ENCODE measurements around the gene PKM.

The PKM gene

DNA sequence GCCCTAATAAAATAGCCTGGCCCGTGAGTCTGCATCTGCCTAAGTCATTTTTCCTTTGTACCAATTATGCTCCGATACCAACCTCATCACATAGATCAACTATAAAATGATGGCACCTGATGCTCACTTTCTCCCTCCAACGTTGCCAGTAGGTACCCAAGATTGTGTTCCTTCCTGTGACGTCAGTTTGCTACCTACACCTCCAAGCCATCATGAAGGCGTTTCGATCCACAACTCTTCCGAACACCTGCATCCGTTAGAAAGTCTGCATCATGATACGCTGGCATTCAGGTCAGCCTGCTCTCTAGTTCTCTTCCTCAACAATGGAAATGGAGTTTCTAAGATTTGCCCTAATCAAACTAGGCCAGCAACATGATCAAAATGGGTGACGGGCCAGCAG, 7.7 kb downstream of the PKM start:
- H3K27ac ChIP-seq (replicated peaks; ENCODE audit: low read length): no peak overlapping the region
- H2AK5ac ChIP-seq (ENCODE audit: low read depth, low read length): no peak overlapping the region
- no peaks in the 10 kb centered on the region for H3K9me3 ChIP-seq (replicated peaks in 1 of 2; ENCODE audit: control insufficient read depth in 2 of 2, insufficient read depth in 1 of 2, low read depth in 1 of 2, low read length in 2 of 2)
- H3K4ac ChIP-seq (ENCODE audit: low read length): no peak overlapping the region
- no peak overlapping the region for H3K18ac ChIP-seq (ENCODE audit: low read length)
- H2AFZ ChIP-seq (ENCODE audit: low read length): no peak overlapping the region
- no peak overlapping the region for H2BK5ac ChIP-seq (ENCODE audit: low read length)
- no peak overlapping the region for H4K8ac ChIP-seq (ENCODE audit: low read depth, low read length)
- peaks cover 16 to 93% of the 10 kb centered on the region in 2 donors for H3K36me3 ChIP-seq (replicated peaks in 1 of 2; ENCODE audit: control insufficient read depth in 2 of 2, insufficient read depth in 2 of 2, low read length in 2 of 2)
- no CpG with 5 or more reads among the region's 10 CpGs for WGBS, 2 donors (ENCODE audit: extremely low coverage in 2 of 2, insufficient read length in 2 of 2, insufficient replicate concordance in 1 of 2)
- peaks cover 4% of the 10 kb centered on the region for H3K79me1 ChIP-seq (ENCODE audit: low read depth, low read length)
- H3K14ac ChIP-seq (ENCODE audit: low read length): no peak overlapping the region
- DNase-seq (ENCODE audit: low spot score): no peak
- no peak overlapping the region for H3K23ac ChIP-seq (ENCODE audit: low read depth, low read length, poor library complexity)
- H2BK15ac ChIP-seq (ENCODE audit: low read length): no peak overlapping the region
- H2BK120ac ChIP-seq (ENCODE audit: low read depth, low read length): no peak overlapping the region
- no peak overlapping the region for H3K4me3 ChIP-seq (ENCODE audit: low read length in 2 of 2)
- no peaks in the 10 kb centered on the region for H3K27me3 ChIP-seq (ENCODE audit: control insufficient read depth in 3 of 3, insufficient read depth in 3 of 3, low read depth in 1 of 3, low read length in 3 of 3)
- H3K4me1 ChIP-seq (ENCODE audit: control insufficient read depth in 2 of 2, insufficient read depth in 1 of 2, low read depth in 1 of 2, low read length in 2 of 2): peaks cover 9 to 13% of the 10 kb centered on the region in 2 donors
- H3K9ac ChIP-seq (ENCODE audit: low read depth, low read length, poor library complexity): no peak overlapping the region
- no peak overlapping the region for H3K4me2 ChIP-seq (ENCODE audit: insufficient read depth, low read length, poor library complexity, severe bottlenecking)
- no peak overlapping the region for H4K91ac ChIP-seq (ENCODE audit: low read depth, low read length, poor library complexity)
- H2BK12ac ChIP-seq (ENCODE audit: low read length): no peak overlapping the region

DNA sequence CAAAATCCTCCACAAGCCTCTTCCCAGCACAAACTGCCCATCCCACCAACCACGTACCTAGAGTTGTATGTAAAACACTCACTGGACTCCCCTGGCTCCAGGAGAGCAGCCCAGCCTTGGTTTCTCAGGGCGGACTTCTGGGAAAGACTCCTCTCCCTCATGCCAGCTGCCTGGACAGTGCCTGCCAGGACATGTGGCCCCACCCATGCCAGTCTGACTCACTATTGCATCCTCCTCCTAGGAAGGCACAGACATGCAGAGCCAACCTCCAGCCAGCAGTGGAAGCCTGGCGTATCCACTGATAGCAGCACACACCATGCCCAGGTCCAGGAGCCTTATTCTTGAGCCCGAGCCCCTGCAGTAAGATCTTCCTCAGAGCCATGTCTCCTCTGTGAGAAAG, 8.6 kb downstream of the PKM start:
- Histone ChIP-seq H2AK5ac (ENCODE audit: low read depth, low read length) (no peak overlapping the region), H3K79me1 (ENCODE audit: low read depth, low read length) (peaks cover 4% of the 10 kb centered on the region), H4K8ac (ENCODE audit: low read depth, low read length) (no peak overlapping the region), H4K91ac (ENCODE audit: low read depth, low read length, poor library complexity) (no peak overlapping the region), H2BK120ac (ENCODE audit: low read depth, low read length) (no peak overlapping the region), H3K27ac (replicated peaks; ENCODE audit: low read length) (no peak overlapping the region), H3K27me3 (ENCODE audit: control insufficient read depth in 3 of 3, insufficient read depth in 3 of 3, low read depth in 1 of 3, low read length in 3 of 3) (no peaks in the 10 kb centered on the region), H2BK12ac (ENCODE audit: low read length) (no peak overlapping the region), H2AFZ (ENCODE audit: low read length) (no peak overlapping the region), H3K9me3 (replicated peaks in 1 of 2; ENCODE audit: control insufficient read depth in 2 of 2, insufficient read depth in 1 of 2, low read depth in 1 of 2, low read length in 2 of 2) (no peaks in the 10 kb centered on the region), H3K9ac (ENCODE audit: low read depth, low read length, poor library complexity) (no peak overlapping the region), H2BK15ac (ENCODE audit: low read length) (no peak overlapping the region), H3K4me2 (ENCODE audit: insufficient read depth, low read length, poor library complexity, severe bottlenecking) (no peak overlapping the region), H3K4ac (ENCODE audit: low read length) (no peak overlapping the region), H3K4me3 (ENCODE audit: low read length in 2 of 2) (no peak overlapping the region), H3K14ac (ENCODE audit: low read length) (no peak overlapping the region), H3K4me1 (ENCODE audit: control insufficient read depth in 2 of 2, insufficient read depth in 1 of 2, low read depth in 1 of 2, low read length in 2 of 2) (peaks cover 7 to 8% of the 10 kb centered on the region in 2 donors), H3K23ac (ENCODE audit: low read depth, low read length, poor library complexity) (no peak overlapping the region), H3K36me3 (replicated peaks in 1 of 2; ENCODE audit: control insufficient read depth in 2 of 2, insufficient read depth in 2 of 2, low read length in 2 of 2) (peaks cover 19 to 96% of the 10 kb centered on the region in 2 donors), H3K18ac (ENCODE audit: low read length) (no peak overlapping the region), H2BK5ac (ENCODE audit: low read length) (no peak overlapping the region)
- no peak for DNase-seq (ENCODE audit: low spot score)
- WGBS, 2 donors (ENCODE audit: extremely low coverage in 2 of 2, insufficient read length in 2 of 2, insufficient replicate concordance in 1 of 2): no CpG with 5 or more reads among the region's 4 CpGs

DNA sequence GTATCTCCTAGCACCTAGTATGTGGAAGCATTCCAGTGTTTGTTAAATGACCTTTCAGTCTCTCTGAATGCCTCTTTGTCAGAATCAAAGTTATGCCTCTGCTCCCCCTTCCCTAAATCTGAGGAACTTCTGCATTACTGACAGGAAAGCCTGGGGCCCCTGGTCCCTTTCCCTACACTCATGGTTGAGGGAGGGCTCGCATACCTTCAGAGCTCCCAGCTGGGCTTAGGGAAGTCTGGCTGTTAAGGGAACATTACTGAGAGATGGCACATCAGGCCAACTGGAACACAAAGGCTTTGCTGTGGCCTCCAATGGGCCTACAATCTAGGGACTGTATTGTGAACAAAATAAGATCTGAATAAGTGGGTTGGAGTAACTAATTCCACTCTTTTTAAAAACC, 10.3 kb downstream of the PKM start:
- Histone ChIP-seq H3K9ac (ENCODE audit: low read depth, low read length, poor library complexity) (no peak overlapping the region), H2BK5ac (ENCODE audit: low read length) (no peak overlapping the region), H3K4me1 (ENCODE audit: control insufficient read depth in 2 of 2, insufficient read depth in 1 of 2, low read depth in 1 of 2, low read length in 2 of 2) (peaks cover 0 to 2% of the 10 kb centered on the region in 2 donors), H3K27me3 (ENCODE audit: control insufficient read depth in 3 of 3, insufficient read depth in 3 of 3, low read depth in 1 of 3, low read length in 3 of 3) (no peaks in the 10 kb centered on the region), H3K4me3 (ENCODE audit: low read length in 2 of 2) (no peak overlapping the region), H3K23ac (ENCODE audit: low read depth, low read length, poor library complexity) (no peak overlapping the region), H3K9me3 (replicated peaks in 1 of 2; ENCODE audit: control insufficient read depth in 2 of 2, insufficient read depth in 1 of 2, low read depth in 1 of 2, low read length in 2 of 2) (no peaks in the 10 kb centered on the region), H3K14ac (ENCODE audit: low read length) (no peak overlapping the region), H2BK120ac (ENCODE audit: low read depth, low read length) (no peak overlapping the region), H2AFZ (ENCODE audit: low read length) (no peak overlapping the region), H2AK5ac (ENCODE audit: low read depth, low read length) (no peak overlapping the region), H4K91ac (ENCODE audit: low read depth, low read length, poor library complexity) (no peak overlapping the region), H4K8ac (ENCODE audit: low read depth, low read length) (no peak overlapping the region), H3K4ac (ENCODE audit: low read length) (no peak overlapping the region), H2BK12ac (ENCODE audit: low read length) (no peak overlapping the region), H3K79me1 (ENCODE audit: low read depth, low read length) (peaks cover 4% of the 10 kb centered on the region), H3K27ac (replicated peaks; ENCODE audit: low read length) (no peak overlapping the region), H2BK15ac (ENCODE audit: low read length) (no peak overlapping the region), H3K36me3 (replicated peaks in 1 of 2; ENCODE audit: control insufficient read depth in 2 of 2, insufficient read depth in 2 of 2, low read length in 2 of 2) (peaks cover 32 to 97% of the 10 kb centered on the region in 2 donors), H3K4me2 (ENCODE audit: insufficient read depth, low read length, poor library complexity, severe bottlenecking) (no peak overlapping the region), H3K18ac (ENCODE audit: low read length) (no peak overlapping the region)
- WGBS, 2 donors (ENCODE audit: extremely low coverage in 2 of 2, insufficient read length in 2 of 2, insufficient replicate concordance in 1 of 2): no CpG with 5 or more reads among the region's 1 CpG
- DNase-seq (ENCODE audit: low spot score): no peak

DNA sequence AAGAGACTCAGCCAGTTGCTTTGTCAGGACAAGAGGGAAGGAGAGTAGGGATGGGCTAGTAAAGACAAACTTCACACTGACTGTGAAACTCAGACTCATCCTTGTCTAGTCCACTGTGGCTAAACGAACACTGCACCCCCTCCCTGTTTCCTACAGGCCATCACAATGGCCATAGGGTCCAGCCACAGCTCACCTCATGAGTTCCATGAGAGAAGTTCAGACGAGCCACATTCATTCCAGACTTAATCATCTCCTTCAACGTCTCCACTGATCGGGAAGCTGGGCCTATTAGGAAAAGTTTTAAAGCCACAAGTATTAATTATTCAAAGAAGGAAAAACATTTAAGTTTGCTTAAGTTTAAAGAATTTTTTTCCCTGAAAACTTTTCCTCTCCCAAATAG, 13.8 kb downstream of the PKM start:
- DNase-seq (ENCODE audit: low spot score): no peak
- WGBS, 2 donors (ENCODE audit: extremely low coverage in 2 of 2, insufficient read length in 2 of 2, insufficient replicate concordance in 1 of 2): no CpG with 5 or more reads among the region's 4 CpGs

More for the DNA sequence above, 13.8 kb downstream of the PKM start:
- no peak overlapping the region for H2AK5ac ChIP-seq (ENCODE audit: low read depth, low read length)
- no peak overlapping the region for H3K4me2 ChIP-seq (ENCODE audit: insufficient read depth, low read length, poor library complexity, severe bottlenecking)
- H3K14ac ChIP-seq (ENCODE audit: low read length): no peak overlapping the region
- no peak overlapping the region for H4K91ac ChIP-seq (ENCODE audit: low read depth, low read length, poor library complexity)
- H3K4me3 ChIP-seq (ENCODE audit: low read length in 2 of 2): no peak overlapping the region
- H3K4ac ChIP-seq (ENCODE audit: low read length): no peak overlapping the region
- peaks cover 41 to 98% of the 10 kb centered on the region in 2 donors for H3K36me3 ChIP-seq (replicated peaks in 1 of 2; ENCODE audit: control insufficient read depth in 2 of 2, insufficient read depth in 2 of 2, low read length in 2 of 2)
- no peaks in the 10 kb centered on the region for H3K27me3 ChIP-seq (ENCODE audit: control insufficient read depth in 3 of 3, insufficient read depth in 3 of 3, low read depth in 1 of 3, low read length in 3 of 3)
- H3K18ac ChIP-seq (ENCODE audit: low read length): no peak overlapping the region
- no peak overlapping the region for H2BK120ac ChIP-seq (ENCODE audit: low read depth, low read length)
- no peak overlapping the region for H3K23ac ChIP-seq (ENCODE audit: low read depth, low read length, poor library complexity)
- H2BK15ac ChIP-seq (ENCODE audit: low read length): no peak overlapping the region
- no peak overlapping the region for H2BK12ac ChIP-seq (ENCODE audit: low read length)
- H3K9ac ChIP-seq (ENCODE audit: low read depth, low read length, poor library complexity): no peak overlapping the region
- no peaks in the 10 kb centered on the region for H3K9me3 ChIP-seq (replicated peaks in 1 of 2; ENCODE audit: control insufficient read depth in 2 of 2, insufficient read depth in 1 of 2, low read depth in 1 of 2, low read length in 2 of 2)
- H3K79me1 ChIP-seq (ENCODE audit: low read depth, low read length): no peaks in the 10 kb centered on the region
- no peaks in the 10 kb centered on the region for H3K4me1 ChIP-seq (ENCODE audit: control insufficient read depth in 2 of 2, insufficient read depth in 1 of 2, low read depth in 1 of 2, low read length in 2 of 2)
- H3K27ac ChIP-seq (replicated peaks; ENCODE audit: low read length): no peak overlapping the region
- H2BK5ac ChIP-seq (ENCODE audit: low read length): no peak overlapping the region
- no peak overlapping the region for H4K8ac ChIP-seq (ENCODE audit: low read depth, low read length)
- no peak overlapping the region for H2AFZ ChIP-seq (ENCODE audit: low read length)

Data from neuronal stem cell (in vitro differentiated cells).